Cardiac fibroblast (primary cell): ENCODE results near the gene MYO1C.
A peak's percentile ranks its signal among the peaks of the same experiment; 100 is the strongest.

Experiments
- DNase-seq, 2 donors: peaks; one replicate each; pipeline versions ENCODE4 v3.0.0 to v3.0.0-alpha.2; 2010; ENCODE audit warnings: low read depth in 2 of 2
- H3K4me3 ChIP-seq, 2 donors: replicated peaks in 1 of 2; 1 replicate in 1 of 2; 2 replicates in 1 of 2; pipeline ENCODE4 v1.5.1; 2011; ENCODE audit warnings: low read depth in 2 of 2, low read length in 2 of 2, mild to moderate bottlenecking in 2 of 2, moderate library complexity in 1 of 2
- TF ChIP-seq, protein P1 (sequence below): IDR thresholded peaks from one replicate; pipeline ENCODE4 v1.5.1; 2011; ENCODE audit warnings: low read depth, mild to moderate bottlenecking, low read length, inconsistent platforms

MYO1C gene

GRCh38 chr17:1435326-1435725 lies 57.2 kb downstream of the MYO1C start:
- no peak for DNase-seq
- TF ChIP-seq, protein P1, sequence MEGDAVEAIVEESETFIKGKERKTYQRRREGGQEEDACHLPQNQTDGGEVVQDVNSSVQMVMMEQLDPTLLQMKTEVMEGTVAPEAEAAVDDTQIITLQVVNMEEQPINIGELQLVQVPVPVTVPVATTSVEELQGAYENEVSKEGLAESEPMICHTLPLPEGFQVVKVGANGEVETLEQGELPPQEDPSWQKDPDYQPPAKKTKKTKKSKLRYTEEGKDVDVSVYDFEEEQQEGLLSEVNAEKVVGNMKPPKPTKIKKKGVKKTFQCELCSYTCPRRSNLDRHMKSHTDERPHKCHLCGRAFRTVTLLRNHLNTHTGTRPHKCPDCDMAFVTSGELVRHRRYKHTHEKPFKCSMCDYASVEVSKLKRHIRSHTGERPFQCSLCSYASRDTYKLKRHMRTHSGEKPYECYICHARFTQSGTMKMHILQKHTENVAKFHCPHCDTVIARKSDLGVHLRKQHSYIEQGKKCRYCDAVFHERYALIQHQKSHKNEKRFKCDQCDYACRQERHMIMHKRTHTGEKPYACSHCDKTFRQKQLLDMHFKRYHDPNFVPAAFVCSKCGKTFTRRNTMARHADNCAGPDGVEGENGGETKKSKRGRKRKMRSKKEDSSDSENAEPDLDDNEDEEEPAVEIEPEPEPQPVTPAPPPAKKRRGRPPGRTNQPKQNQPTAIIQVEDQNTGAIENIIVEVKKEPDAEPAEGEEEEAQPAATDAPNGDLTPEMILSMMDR = no peak

GRCh38 chr17:1434150-1434549 lies 58.3 kb downstream of the MYO1C start:
- peak in 1 of 2 donors; percentile 30 for DNase-seq
- TF ChIP-seq, protein P1 = no peak
- no peak overlapping the region for H3K4me3 ChIP-seq

More at GRCh38 chr17:1435326-1435725, 57.2 kb downstream of the MYO1C start:
- no peak overlapping the region for H3K4me3 ChIP-seq

- no peak overlapping the region for H3K4me3 ChIP-seq
- DNase-seq = no peak
- TF ChIP-seq, protein P1 = no peak
These were observed 60.8 kb downstream of the MYO1C start for GRCh38 chr17:1431631-1432104.

DNA sequence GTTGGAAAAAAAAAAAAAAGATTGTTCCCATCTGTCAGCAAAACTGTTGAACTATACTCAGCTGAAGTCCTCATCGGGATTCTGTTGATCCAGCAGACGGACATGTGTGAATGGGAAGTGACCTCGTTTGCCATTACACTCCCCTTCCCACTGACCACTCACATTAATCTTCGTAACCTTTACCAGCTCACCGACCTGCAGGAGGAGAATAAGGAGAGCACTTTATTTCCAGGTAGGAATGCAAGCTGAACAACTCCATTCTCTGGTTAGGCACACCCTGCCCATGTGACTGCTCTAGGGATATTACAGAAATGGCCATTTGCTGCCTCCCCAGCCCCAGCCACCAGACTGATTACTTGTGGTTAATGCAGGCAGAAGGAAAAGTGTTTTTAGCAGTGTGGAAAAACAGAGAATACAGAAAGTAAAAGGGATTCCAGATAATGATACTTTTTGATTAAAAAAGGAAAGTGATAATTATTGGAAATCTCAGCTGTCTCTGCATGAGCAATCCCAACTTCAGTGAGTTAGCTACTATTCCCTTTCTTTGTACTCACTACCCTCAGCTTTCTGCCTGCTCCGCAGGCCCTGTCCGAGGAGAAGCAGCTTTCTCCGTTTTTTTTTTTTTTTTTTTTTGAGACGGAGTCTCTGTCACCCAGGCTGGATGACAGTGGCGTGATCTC lies 68.9 kb downstream of the MYO1C start:
- no peak for DNase-seq
- H3K4me3 ChIP-seq = no peak overlapping the region
- TF ChIP-seq, protein P1 = no peak

DNA sequence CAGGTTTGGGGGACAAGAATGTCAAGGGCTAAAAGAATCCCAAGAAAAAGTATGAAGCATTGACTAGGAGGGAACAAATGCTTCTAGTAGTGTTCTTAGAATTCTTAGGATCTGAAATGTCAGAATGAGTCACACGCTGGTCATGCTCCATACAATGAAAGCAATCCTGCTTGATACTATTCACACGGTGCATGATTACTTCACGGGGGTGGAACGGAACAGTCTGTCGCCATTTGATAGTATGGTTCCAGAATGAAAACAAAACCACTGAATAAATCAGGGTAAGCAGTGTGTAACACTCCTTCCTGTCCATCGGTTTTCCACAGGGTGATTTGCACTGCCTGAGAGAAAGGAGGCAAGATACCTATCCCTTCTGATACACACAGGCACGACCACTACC lies 69.6 kb downstream of the MYO1C start:
- H3K4me3 ChIP-seq = no peak overlapping the region
- TF ChIP-seq, protein P1 = no peak
- DNase-seq = peak; percentile 91 to 98

- no peak overlapping the region for H3K4me3 ChIP-seq
- TF ChIP-seq, protein P1 = no peak
- DNase-seq = no peak
These were observed 71.0 kb downstream of the MYO1C start for GRCh38 chr17:1421470-1421869.

DNA sequence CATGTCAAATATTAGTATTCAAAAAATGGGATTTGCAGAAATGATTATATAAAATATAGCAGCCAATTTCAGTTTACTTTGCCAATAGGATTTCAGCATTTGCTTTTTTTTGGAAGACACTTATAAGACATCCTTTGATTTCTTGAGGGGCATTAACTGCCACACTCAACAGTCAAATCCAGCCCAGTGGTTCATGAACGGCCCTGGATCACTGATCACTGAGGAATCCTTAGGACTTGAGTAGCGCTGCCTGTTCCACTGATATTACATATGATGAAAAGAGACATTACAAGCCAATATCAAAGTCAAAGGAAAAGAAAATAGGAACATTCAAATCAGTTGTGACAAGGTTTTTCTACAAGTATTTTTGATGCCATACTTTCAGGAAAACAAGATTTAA lies 71.5 kb downstream of the MYO1C start:
- DNase-seq = no peak
- H3K4me3 ChIP-seq = no peak overlapping the region
- TF ChIP-seq, protein P1 = no peak
